ENCODE data around the gene RNF40.

GRCh38 chr16:30722916-30723315 lies 39.2 kb upstream of the RNF40 start:
- TF ChIP-seq POLR2A (IDR thresholded peaks at IDR 0.05; ENCODE audit: low read length) (no peak), GATA1 (IDR thresholded peaks at IDR 0.05; ENCODE audit: low read depth, low read length) (no peak)

Data from erythroblast (primary cell).